Activated CD4-positive, CD25-positive, alpha-beta regulatory T cell (primary cell): ENCODE measurements around the gene GAPDH.
"Not testable (repeated sequence)": the region's sequence is repeated elsewhere in the genome, so short reads cannot be mapped to it uniquely, and the experiment has no call there.

Experiments used
- DNase-seq, 4 experiments: peaks; one replicate each; lab custom pipeline; 2025; lab: John Stamatoyannopoulos, UW

Gene GAPDH

GRCh38 chr12:6563448-6564050 lies 29.2 kb downstream of the GAPDH start:
- DNase-seq = peak; percentile 28 to 60 (median 40)

DNA sequence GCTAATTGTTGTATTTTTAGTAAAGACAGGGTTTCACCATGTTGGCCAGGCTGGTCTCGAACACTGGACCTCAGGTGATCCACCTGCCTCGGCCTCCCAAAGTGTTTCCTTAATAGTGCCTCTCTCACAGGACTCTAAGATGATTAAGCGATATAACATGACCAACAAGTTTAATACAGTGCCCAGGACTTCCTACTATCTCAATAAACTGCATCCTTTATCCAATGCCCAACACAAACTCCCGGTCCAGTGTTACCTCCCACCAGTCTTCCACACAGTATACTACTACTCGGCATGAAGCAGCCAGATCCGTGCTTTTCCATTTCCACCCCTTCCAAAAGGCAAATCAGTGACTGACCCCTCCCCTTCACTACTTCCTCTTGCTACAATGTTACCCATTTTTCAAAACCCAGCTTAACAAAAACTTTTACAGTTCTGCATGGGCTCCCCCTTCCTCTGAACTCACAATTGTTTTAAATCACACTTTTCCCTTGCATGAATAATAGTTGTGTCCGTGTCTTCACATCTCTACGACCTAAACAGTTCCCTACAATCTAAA lies 32.9 kb downstream of the GAPDH start:
- no peak for DNase-seq

- DNase-seq = no peak
Observed at GRCh38 chr12:6569312-6569711, 35.0 kb downstream of the GAPDH start.

- DNase-seq = no peak
Observed at GRCh38 chr12:6569786-6570185, 35.5 kb downstream of the GAPDH start.

GRCh38 chr12:6570264-6570887 lies 36.1 kb downstream of the GAPDH start:
- DNase-seq = no peak

DNA sequence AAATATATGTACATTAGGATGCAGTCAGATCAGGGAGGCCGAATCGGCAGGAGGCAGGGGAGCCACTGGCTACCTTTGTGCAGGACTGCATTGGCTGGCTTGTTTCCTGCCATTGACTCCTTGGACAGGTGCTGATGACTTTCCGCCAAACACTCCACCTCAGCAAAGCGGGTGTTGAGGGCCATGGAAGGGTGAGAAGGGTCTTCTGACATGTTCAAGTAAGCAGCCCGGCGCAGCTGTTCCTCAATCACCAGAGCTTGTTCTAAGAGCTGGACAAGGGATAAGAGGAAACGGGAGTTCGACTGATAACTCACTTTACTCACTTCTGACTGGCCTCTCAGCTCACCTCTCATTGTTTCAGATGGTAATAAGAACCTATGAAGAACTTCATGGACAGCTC lies 38.7 kb downstream of the GAPDH start:
- no peak for DNase-seq

DNA sequence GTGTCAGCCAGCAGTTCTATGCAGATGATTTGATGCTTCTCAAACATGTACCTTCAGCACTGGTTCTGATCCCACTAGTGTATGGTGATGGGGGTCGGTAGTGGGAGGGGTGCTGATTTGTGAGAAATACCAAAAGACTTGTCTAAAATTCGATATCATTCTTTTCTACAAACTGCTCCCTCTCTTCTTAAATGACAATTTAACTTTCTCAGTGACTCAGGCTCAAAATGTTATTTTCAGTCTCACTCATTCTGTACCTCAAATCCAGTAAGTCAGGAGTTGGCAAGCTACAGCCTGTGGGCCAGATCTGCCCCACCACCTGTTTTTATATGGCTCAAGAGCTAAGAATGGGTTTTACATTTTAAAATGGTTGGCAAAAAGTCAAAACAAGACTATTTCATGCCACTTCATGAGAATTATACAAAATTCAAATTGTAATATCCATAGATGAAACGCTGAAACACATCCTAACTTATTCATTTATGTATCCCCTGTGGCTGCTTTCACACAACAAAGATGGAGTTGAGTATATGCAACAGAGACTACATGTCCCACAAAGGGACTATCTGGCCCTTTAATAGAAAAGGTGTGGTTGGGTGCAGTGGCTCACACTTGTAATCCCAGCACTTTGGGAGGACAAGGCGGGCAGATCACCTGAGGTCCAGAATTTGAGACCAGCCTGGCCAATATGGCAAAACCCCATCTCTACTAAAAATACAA lies 40.4 kb downstream of the GAPDH start:
- no peak for DNase-seq

- no peak for DNase-seq
Observed at GRCh38 chr12:6575648-6576047, 41.3 kb downstream of the GAPDH start.

DNA sequence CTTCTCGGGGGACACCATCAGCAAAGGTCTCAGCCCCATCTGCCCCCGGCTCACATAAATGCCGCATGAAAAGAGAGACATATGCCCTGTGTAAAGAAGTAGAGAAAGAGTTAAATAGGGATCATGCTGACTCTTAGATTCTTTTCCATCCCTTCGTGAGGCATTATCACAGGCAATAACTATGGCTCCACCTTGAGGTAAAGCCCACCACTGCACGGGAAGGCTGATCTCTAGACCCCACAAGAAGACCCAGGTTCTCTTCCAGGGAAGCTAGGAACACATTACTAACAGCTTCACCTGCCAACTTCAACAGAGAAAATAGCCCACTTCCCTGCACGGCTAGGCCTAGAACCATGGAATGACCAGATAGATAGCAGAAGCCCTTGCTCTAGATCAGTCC lies 47.9 kb downstream of the GAPDH start:
- no peak for DNase-seq

DNA sequence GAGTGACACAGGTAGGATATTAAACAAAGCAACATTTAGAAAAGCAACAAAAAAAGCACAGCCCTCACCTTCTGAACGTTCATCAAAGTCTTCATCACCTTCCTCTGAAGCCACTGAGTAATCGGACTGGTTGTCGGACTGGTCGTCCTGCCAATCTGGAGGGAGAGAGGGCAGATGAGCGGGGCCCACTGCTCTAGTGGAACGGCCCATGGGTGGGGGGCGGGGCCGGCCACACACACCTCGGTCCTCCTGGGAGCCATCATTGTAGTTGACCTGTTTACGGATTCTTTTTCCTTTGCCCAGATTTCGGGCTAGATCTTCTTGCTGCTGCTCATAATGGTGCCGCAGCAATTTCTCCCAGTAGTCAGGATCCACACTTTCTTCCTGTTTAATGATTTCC lies 48.6 kb downstream of the GAPDH start:
- DNase-seq = no peak

DNA sequence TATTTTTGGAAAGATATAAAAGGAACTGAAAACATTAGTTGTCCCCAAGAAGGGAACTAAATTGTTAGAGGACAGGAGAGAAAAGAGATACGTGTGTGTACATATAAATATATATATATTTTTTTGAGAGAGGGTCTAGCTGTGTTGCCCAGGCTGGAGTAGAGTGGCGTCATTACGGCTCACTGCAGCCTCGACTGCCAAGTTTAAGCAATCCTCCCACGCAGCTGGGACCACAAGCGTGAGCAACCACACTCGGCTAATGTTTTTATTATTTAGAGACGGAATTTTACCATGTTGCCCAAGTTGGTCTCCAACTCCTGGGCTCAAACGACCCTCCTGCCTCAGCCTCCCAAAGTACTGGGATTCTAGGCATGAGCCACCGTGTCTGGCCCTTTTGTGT lies 50.0 kb downstream of the GAPDH start:
- DNase-seq = no peak

- DNase-seq = not testable (repeated sequence)
Observed at GRCh38 chr12:6586569-6586968, 52.3 kb downstream of the GAPDH start.
